Omental fat pad (tissue), 4 donors: ENCODE measurements around the gene ROS1. TPM values are rescaled to one million over a fixed set of nuclear protein-coding genes. Genes with fewer than 3 reads are reported as not detected.
"Not testable (repeated sequence)": the region's sequence is repeated elsewhere in the genome, so short reads cannot be mapped to it uniquely, and the experiment has no call there.

Source experiments
- ATAC-seq: fragments of 150-250 bp; one replicate; pipeline ENCODE4 v1.9.1; 2016; ENCODE audit warnings: mild to moderate bottlenecking, moderate library complexity; ENCODE audit not compliant: low FRiP score
- DNase-seq: peaks from one replicate; pipeline ENCODE4 v3.0.0-alpha.2; 2019; ENCODE audit warnings: low spot score
- CTCF ChIP-seq, 3 donors: fragments of 450-650 bp; IDR thresholded peaks; one replicate each; pipeline ENCODE4 v1.5.1; 2016 to 2017; ENCODE audit warnings: antibody characterized with exemption in 3 of 3, mild to moderate bottlenecking in 3 of 3, moderate library complexity in 2 of 3
- total RNA-seq, 4 donors: library from RNA; depleted of rRNA; stranded (reverse); fragments of >200 nt; gene quantifications; one replicate each; pipeline ENCODE4 v1.1.0, GENCODE V29; 2016

Gene ROS1
- total RNA-seq, 4 donors from 2014 or later = not detected

GRCh38 chr6:117265410-117266256 is 160.1 kb downstream of the ROS1 start, which contains the start of gene VGLL2:
TSS of gene VGLL2 (plus strand) at chr6:117265558. CDS start at chr6:117265764, 206 bp downstream.
- ATAC-seq (peak; percentile 81), DNase-seq (no peak)
- TF ChIP-seq CTCF (IDR thresholded peaks at IDR 0.05) = no peak

GRCh38 chr6:117264692-117265409 is 160.9 kb downstream of the ROS1 start:
- no peak for TF ChIP-seq CTCF (IDR thresholded peaks at IDR 0.05)
- ATAC-seq (peak; percentile 45), DNase-seq (no peak)

- no peak for TF ChIP-seq CTCF (IDR thresholded peaks at IDR 0.05)
- ATAC-seq (no peak), DNase-seq (no peak)
Measured at GRCh38 chr6:117264369-117264691, 161.4 kb downstream of the ROS1 start.

- TF ChIP-seq CTCF (IDR thresholded peaks at IDR 0.05) = no peak
- DNase-seq = no peak
- no peak for ATAC-seq
Measured at GRCh38 chr6:117263353-117263927, 162.3 kb downstream of the ROS1 start.

GRCh38 chr6:117262799-117263198 is 162.9 kb downstream of the ROS1 start:
- no peak for DNase-seq
- no peak for TF ChIP-seq CTCF (IDR thresholded peaks at IDR 0.05)
- ATAC-seq = no peak

GRCh38 chr6:117253785-117254184 is 172.0 kb downstream of the ROS1 start:
- DNase-seq (no peak), ATAC-seq (no peak)
- TF ChIP-seq CTCF (IDR thresholded peaks at IDR 0.05) = no peak

GRCh38 chr6:117244979-117245378 is 180.8 kb downstream of the ROS1 start:
- not testable (repeated sequence) for ATAC-seq, DNase-seq

- DNase-seq, ATAC-seq: not testable (repeated sequence)
Measured at GRCh38 chr6:117244571-117244970, 181.2 kb downstream of the ROS1 start.
